ENCODE data around the gene KRTAP10-4.
"Not testable (repeated sequence)": the region's sequence is repeated elsewhere in the genome, so short reads cannot be mapped to it uniquely, and the experiment has no call there.

Gene KRTAP10-4

DNA sequence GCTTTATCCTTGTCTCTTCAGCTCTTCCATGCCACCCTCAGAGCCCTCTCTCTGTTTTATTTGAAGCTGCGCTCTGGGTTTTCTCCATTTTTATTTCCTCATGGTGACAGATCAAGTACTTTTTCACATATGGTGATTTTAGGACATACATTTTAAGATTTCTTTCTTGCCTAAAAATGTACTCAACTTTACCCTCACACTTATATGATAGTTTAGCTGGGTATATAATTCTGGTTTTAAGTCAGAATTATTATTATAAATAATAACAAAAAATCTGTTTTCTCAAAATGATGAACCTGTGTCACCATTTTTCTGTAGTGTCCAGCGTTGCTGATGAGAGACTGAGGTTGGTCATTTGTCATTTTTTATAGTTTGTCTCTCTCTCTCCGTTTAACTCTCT, 7.6 kb downstream of the KRTAP10-4 start:
- no peak for DNase-seq

DNA sequence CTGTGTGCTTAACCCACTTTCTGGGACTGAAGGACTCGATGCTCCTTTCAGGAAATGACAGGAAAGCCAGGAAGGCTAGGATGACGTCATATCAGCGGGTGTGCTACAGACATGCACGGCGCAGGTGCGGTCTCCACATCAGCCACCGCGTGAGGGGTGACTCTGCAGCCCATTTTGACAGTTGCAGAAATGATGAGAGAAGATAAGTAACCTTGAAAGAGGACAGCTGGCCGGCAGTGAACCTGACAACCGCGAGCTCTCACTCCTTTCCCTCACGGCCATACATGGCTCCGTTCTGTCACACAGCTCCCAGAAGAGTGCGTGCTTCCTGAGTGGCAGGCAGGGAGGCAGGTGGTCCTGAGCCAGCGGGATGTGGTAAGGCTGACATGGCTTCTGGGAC, 8.5 kb downstream of the KRTAP10-4 start:
- no peak for DNase-seq

DNA sequence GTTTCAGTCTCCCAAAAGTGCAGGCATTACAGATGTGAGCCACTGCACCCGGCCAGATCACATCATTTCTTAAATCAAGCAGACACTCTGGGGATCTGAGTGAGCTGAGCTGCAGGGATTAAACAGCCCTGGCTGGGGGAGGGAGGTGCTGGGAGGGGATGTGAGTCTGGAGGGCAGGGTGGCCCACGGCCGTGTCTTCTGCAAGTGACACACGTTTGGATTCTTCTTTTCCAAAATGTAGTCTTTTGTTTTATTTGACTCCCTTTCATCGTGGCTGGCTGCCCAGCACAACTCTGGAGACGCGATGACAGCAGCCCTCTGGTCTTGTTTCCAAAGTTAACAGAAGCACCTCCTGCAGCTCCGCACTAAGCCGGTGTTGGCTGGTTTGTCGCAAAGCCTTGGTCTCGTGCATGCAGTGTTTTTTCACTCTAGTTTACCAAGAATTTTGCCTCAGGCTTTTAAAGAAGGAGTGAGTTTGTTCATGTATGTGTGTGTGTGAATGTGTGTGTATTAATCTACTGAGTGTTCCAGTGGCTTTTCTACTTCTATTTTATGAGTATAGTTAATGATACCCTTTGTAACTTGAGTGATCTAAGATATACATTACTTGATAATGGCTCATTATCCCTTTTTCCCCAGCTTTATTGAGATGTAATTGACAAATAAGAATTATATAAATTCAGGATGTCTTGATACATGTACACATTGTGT, 9.7 kb downstream of the KRTAP10-4 start:
- no peak for DNase-seq

DNA sequence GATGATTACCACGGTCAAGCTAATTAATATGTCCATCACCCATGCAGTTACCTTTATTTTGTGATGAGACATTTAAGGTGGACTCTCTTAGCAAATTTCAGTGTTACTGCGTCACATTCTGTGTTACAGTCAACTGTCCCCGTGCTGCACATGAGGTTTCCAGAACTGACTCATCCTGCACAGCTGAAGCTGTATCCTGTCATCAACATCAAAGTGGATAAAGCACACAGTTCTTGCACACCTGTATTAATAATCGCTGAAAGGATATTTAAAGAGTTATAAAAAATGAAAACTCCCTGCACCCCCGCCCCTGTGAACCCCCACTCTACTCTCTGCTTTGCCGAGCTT, 10.2 kb downstream of the KRTAP10-4 start:
- DNase-seq, result peak; percentile 41

DNA sequence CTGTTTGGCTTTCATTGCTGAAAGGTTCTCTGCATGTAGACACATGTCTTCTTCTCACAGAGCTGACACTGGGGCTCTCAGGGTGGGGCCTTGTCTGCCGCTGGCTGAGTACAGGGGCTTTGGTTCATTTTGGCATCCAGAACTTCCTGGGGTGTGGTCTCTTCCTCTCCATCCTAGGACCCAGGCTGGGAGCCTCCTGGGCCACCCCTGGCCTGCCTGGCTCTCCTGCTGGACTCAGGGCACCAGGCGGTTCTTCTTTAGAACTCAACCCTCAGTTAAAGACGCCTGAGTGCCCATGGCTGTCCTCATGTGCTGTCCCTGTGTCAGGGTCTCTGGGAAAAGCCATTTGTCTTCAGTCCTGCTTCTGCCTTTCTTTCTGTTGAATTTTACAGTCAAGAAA, 12.4 kb downstream of the KRTAP10-4 start:
- DNase-seq, result no peak

DNA sequence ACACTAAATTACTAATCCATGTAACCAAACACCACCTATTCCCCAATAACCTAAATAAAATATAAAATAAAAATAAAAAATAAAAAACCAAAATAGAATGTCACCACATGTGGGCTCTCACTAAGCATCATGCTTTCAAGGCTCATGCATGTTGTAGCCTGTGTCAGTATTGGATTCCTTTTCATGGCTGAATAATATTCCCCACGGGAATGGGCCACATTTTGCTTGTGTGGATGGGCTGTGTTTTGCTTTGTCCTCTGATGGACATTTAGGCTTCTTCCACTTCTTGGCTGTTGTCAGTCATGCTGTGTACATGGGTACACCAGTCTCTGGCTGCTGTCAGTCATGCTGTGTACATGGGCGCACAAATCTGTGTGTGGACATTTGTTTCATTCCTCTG, 15.6 kb downstream of the KRTAP10-4 start:
- no peak for DNase-seq

DNA sequence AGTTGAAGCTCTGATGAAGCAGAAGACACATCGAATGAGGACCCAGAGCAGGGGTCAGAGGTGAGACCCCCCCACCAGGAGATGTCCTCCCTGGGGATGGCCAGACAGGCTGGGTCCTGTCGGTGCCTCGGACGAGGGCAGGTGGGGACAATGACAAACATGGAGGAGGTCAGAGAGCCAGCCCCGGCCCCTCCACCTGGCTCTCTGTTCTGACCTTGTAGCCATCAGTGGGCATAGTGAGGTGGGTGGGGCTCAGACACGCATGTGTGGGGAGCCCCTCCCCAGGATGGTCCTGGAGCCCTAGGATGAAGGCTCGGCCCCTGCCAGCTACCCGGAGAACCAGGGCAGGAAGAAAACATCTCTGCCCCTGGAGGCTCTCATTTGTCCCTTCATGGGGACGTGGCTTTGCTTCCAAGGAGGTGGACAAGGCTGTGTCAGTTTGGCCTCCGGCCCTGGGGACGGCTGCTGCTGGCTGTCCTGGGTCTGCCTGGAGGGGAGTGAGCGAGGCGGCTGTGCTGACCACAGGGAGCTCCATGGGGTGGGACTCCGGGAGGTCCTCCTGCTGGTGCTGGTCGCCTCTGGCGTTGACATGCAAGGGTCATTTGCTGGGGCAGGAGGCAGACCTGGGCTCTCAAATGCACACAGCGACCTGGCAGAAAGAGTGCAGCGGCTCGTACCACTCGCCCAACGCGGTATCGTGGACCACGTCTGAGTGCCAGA, 16.2 kb downstream of the KRTAP10-4 start:
- no peak for DNase-seq

DNA sequence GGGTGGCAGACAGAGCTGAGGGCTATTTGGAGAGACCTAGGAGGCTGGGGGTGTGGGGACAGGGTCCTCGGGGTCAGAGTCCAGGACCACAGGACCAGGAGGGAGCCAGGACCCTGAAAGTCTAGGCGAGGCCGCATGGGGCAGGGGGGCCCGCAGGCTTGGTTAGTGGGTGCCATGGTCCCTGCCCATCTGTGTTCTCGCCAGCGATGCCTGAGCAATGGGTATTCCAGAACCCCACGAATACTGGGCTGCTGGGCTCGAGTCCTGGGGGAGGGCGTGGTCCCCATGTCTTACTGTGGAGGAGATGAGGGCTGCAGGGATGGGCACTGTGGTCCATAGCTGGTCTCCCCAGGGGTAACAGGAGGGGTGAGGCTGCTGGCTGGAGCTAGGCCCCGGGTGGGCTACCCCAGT, 16.8 kb downstream of the KRTAP10-4 start:
- DNase-seq, result no peak

DNA sequence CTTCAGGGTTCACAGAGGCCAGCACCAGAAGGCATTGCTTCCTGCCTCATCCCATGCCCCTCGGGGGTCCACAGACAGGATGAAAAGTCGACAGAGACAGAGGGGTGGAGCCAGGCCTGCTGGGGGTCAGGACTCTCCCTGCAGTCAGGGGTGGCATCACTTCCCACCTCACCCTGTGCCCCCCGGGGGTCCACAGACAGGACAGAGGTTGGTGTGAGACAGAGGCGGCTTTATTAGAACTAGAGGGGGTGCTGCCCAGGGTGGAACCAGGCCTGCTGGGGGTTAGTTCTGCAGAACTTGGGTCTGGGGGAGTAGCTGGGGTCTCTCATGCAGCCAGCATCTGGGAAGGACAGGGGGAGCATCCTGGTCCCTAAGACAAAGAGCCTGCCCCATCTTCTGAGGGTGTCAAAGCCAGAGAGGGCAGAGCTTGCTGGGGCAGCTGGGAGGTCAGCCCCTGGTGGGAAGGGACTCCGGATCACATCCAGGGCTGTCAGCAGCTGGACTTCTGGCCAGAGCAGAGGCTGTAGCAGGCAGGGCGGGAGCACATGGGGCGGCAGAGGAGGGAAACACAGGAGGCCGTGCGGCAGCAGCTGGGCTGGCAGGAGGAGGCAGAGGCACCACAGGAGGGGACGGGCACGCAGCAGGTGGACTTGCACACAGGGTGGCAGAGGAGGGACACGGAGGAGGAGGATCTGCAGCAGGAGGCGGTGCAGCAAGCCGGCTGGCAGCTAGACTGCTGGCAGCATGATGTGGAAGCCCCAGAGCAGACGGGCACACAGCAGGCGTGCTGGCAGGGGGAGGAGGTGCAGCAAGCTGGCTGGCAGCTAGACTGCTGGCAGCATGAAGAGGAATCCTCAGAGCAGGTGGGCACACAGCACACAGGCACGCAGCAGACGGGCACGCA, 17.6 kb downstream of the KRTAP10-4 start:
- not testable (repeated sequence) for DNase-seq

DNA sequence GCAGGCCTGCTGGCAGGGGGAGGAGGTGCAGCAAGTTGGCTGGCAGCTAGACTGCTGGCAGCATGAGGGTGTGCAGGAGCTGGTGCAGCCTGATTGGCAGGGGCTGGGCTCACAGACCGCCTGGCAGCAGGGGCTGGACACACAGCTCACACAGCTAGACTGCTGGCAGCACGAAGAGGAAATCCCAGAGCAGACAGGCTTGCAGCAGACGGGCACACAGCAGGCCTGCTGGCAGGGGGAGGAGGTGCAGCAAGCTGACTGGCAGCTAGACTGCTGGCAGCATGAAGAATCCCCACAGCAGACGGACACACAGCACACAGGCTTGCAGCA, 18.2 kb downstream of the KRTAP10-4 start:
- not testable (repeated sequence) for DNase-seq

DNA sequence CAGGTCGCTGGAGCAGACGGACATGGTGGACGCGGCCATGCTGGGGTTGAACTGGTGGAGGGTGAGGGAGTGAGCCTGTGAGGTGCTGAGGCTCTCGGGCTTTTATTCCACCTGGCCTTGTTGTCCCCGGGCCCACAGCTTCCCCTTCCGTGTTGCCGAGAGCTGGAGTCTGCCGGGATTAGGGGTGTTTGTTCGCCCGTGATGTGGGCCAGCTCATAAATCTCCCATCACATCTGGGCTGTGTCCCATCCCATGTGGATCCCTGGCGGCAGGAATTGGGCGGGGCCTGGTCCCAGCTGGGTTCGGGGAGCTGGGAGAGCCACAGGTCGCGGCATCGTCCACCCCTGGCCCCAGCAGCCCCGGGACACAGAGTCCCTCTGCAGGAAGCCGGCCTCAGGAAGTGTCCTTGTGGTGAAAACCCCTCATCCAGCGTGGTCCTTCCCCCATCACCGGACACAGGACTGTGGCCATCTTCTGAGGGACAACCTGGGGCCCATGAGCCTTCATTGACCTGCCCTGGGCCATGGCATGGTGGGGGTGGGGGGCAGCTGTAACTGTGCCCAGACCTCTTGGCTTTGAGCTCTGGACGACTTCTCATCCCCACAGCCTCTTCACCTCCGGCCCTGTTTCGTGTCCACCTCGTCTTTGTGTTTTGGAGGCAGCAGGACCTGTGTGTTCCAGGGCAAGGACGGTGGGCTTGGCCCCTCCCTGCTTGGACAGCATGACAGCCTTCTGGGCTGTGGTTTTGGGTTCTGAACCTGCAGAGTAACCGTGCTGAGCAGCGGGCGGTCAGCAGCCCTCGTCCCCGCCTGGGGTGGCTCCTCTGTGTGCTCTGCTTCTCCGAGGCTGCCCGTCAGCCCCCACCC, 19.1 kb downstream of the KRTAP10-4 start, which contains the start of gene KRTAP10-6:
TSS of gene KRTAP10-6 (minus strand) at position 60 of the 866 bp plus-strand sequence. CDS start at position 39, 21 bp downstream.
- no peak for DNase-seq

DNA sequence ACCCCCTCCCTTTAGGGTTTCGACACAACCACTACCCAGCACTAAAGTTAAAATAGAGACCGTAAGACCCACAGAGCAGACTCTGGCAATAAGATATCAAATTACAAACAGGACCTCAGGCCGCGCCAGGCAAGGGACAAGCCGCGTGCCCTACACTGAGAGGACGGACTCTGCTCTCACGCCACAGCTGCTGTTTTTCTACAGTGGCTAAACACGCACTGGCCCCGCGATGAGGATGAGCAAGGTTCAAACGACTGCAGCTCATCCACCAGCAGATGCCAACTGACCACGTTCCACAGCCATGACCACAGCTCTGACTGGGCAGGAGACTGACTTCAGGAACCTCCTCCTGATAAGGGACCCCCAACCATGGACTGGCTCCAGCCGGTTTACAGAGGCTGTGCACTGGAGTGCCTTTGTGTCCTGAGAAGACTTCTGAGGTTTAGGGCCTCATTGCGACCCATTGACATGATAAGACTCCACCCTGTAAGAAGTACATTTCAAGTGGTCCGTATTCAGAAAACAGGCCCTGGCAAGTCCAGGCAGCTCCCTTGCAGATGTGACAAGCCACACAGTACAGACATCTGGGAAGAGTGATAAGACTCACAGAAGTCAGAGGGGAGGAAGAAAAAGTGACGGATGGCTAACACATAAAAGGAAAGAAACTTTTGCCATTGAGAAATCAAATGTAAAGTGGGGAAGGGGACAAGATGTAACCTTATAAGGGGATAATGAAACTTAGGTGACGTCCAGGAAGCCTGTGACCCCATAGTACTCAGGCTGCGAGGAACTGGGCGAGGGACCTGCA, 20.3 kb downstream of the KRTAP10-4 start:
- DNase-seq, result no peak

DNA sequence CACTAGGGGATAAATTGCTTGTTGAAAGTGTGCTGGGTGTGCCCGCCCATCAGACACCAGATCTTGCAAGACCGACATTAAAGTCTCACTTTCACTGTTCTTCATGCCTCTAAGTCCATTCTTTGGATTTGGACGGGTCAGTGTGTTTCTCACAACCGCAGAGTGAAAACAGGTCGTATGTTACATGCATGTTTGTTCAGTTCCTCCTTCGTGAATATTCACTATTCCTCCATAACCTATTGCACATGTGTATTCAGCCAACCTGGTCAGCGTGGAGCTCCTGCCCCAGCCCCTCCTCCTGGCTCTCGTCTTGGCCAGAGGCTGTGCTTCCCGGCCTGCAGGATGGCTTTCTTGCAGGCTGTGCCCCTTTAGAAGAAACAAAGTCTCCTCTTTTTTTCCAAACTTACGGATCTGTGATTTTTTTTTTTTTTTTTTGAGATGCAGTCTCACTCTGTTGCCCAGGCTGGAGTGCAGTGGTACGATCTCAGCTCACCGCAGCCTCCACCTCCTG, 20.9 kb downstream of the KRTAP10-4 start:
- DNase-seq, result no peak

DNA sequence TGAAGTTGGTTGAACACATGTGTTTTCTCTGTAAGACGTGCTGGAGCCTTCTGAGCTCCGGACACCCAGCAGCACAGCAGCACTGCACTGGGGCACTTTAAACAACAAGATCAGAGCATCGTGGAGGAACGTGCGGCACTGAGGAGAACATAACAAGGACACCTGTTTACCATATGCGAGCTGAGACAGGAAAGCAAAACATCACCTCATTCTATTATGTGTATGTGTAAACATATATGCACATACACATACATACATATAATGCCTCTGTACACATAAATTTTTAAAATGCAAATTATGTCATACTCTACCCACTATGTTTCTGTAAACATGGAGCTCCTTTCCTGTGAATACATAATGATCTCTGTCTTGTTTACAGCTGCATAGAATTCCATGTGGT, 22.0 kb downstream of the KRTAP10-4 start:
- no peak for DNase-seq

DNA sequence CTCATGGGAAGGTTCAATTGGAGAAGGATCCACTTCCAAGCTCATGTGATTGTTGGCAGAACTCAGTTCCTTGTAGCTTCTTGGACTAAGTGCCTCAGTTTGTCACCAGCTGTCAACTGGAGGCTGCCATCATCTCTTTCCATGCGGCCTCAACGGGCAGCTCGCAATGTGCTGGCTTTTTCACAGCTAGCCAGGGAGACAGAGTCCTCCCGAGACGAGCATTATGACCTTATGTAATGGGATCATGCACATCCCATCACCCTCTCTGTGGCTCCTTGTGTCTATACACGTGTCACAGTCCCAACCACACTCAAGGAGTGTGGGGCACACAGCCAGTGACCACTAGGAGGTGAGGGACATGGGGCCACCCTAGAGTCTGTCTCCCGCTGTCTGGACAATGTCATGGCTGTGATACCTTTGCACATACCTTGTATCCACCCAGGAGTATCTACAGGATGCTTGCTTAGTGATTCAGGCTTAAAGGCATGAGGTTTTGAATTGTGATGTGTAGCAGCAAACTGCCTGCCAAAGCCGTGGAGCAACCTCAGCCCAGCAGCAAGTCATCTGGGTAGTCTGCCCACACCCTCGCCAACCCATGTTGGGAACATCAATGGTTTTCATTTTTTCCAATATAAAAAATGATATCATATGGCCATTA, 22.7 kb downstream of the KRTAP10-4 start:
- DNase-seq, result no peak

DNA sequence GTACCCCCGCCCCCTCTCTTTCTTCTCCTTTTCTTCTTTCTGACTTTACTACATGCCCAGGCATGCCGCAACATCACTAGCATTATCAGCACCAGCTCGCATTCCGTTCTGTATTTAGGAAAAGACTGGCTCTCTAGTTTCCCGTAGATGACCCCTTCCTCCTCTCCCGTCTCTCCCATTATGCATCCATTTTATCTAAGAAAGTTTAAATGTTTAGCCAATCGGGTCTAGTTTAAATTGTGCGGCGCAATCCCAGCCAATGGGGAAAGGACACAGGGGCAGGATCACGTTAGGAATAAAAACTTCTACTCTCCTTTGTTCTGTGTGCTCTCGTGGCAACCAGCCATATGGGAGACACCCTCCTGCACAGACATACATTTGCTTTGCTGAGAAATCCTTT, 24.5 kb downstream of the KRTAP10-4 start:
- no peak for DNase-seq

DNA sequence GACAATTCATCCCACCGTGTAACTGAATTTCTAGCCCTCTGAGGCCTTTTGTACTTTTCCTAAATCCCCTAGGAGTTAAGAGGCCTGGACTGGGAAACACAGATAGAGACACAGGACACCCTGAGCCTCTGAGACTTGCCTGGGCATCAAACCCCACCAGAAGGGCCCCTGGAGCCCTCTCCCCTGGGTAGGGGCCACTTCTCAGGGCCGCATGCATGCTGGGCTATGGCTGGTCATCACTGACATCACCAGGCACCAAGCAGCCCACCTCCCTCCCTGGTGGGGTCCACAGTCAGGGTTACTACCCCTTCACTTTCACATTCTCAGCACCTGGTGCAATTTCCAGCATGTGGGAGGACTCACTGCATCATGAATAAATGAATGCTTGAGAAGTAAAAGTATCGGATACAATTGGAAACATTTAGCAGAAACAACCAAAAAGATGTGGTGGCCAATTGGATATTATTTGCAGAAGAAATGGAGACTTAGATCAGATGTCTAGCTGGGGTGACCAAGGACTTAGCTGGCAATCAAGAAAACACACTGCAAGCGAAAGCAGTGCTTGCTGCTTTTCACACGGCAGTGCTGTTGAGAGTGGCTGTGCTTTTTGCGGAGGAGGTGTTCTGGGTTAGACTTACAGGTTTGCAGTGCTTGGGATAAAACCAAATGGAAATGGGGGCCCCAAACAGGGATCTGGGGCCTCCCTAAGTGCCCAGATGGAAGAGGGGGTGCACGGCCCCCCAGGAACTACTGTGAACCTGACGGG, 25.9 kb downstream of the KRTAP10-4 start:
- no peak for DNase-seq

DNA sequence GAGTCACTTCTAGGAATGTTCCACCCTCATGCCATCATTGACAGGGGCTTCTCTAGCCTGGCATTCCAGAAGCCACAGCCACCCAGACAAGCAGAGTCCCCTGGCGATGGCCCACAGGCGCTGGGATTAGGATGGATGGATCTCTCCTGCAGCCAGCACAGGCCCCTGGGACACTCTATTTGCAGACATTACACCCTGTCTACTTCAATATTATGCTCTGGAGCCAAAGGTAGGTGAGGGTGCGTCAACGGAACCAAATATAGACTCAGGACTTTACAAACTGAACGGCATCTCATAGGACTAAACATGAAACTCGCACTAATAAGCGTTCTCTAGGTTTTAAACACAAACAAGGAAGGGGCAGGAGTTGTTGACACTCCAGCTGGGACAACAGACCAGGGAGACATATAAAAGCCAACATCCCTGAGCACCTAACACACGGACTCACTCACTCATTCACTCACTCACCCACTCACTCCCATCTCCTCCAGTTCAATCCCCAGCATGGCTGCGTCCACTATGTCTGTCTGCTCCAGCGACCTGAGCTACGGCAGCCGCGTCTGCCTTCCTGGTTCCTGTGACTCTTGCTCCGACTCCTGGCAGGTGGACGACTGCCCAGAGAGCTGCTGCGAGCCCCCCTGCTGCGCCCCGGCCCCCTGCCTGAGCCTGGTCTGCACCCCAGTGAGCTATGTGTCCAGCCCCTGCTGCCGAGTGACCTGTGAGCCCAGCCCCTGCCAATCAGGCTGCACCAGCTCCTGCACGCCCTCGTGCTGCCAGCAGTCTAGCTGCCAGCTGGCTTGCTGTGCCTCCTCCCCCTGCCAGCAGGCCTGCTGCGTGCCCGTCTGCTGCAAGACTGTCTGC, 26.8 kb downstream of the KRTAP10-4 start, which contains the start of gene KRTAP10-7:
TSS of gene KRTAP10-7 (plus strand) at position 480 of the 861 bp plus-strand sequence. CDS start at position 505, 25 bp downstream.
- DNase-seq, result not testable (repeated sequence)

DNA sequence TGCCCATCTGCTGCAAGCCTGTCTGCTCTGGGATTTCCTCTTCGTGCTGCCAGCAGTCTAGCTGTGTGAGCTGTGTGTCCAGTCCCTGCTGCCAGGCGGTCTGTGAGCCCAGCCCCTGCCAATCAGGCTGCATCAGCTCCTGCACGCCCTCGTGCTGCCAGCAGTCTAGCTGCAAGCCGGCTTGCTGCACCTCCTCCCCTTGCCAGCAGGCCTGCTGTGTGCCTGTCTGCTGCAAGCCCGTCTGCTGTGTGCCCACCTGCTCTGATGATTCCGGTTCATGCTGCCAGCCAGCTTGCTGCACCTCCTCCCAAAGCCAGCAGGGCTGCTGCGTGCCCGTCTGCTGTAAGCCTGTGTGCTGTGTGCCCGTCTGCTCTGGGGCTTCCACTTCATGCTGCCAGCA, 27.6 kb downstream of the KRTAP10-4 start:
- not testable (repeated sequence) for DNase-seq

Measured in activated CD4-positive, alpha-beta T cell treated with anti-CD3 and anti-CD28 coated beads, Interleukin-2, amount 50 U/mL, for 16 hours (primary cell).